BLaER1 treated with 17β-estradiol and CSF1 and Interleukin-3, amounts not matched to agents 10 nM and 100 nM (cell line): ENCODE results near the gene TPK1.

Source experiments
- H3K27ac ChIP-seq, 11 experiments: shearing (Covaris generic); formaldehyde crosslinking; 2 replicates each; pipeline ENCODE4 v1.8.1; 2022
- H3K27me3 ChIP-seq, 11 experiments: shearing (Covaris generic); formaldehyde crosslinking; 2 replicates each; pipeline ENCODE4 v1.8.1; 2022
- H3K36me3 ChIP-seq, 11 experiments: shearing (Covaris generic); formaldehyde crosslinking; 2 replicates each; pipeline ENCODE4 v1.8.1; 2022
- H3K4me1 ChIP-seq, 10 experiments: shearing (Covaris generic); formaldehyde crosslinking; 2 replicates each; pipeline ENCODE4 v1.8.1; 2022
- H3K4me2 ChIP-seq, 11 experiments: shearing (Covaris generic); formaldehyde crosslinking; 2 replicates each; pipeline ENCODE4 v1.8.1; 2022
- H3K4me3 ChIP-seq, 10 experiments: shearing (Covaris generic); formaldehyde crosslinking; 2 replicates each; pipeline ENCODE4 v1.8.1; 2022
- H3K9ac ChIP-seq, 11 experiments: shearing (Covaris generic); formaldehyde crosslinking; 2 replicates each; pipeline ENCODE4 v1.8.1; 2022
- H3K9me3 ChIP-seq, 11 experiments: shearing (Covaris generic); formaldehyde crosslinking; replicated peaks in 1 of 11; 2 replicates each; pipeline ENCODE4 v1.8.1; 2022
- H4K20me1 ChIP-seq, 11 experiments: shearing (Covaris generic); formaldehyde crosslinking; 2 replicates each; pipeline ENCODE4 v1.8.1; 2022
- Cebpa-rat ChIP-seq, 11 experiments: shearing (Covaris generic); IDR thresholded peaks; 2 replicates each; pipeline ENCODE4 v1.8.1; 2022

The TPK1 gene

DNA sequence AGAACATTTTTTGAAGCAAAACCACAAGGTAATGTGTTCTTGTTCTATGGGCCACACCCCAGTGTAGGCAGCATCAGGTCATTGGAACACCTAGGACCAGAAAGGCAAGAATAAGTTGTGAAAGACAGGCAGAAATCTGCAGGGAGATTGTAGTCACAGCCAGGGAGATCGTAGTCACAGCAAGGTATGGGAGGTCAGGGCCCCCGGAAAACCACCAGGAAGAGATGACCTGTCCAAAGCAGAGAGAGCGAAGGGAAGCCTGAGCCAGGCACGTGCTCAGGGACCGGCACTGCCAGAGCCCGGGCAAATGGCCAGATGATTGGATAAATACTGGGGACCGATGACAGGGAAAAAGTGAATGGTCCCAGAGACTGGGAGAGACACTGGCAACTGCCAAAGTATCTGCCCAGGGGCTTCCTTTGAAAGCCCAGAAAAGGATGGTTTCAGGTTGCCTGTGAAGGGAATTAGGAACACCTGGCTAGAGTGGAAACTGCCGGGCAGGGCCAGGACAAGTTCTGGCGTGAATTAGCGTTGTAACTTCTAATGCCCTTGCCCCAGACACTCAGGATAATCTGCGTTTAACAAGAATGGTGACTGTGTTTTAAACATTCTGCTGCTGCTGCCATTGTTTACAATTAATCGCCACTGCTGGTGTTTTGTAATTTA lies 428.5 kb downstream of the TPK1 start:
- Histone ChIP-seq H3K9ac (no peak overlapping the region), H3K4me2 (no peak overlapping the region), H3K4me1 (no peaks in the 10 kb centered on the region), H3K27me3 (no peaks in the 10 kb centered on the region), H3K9me3 (no peaks in the 10 kb centered on the region), H3K36me3 (no peaks in the 10 kb centered on the region), H3K4me3 (no peak overlapping the region), H4K20me1 (no peaks in the 10 kb centered on the region), H3K27ac (no peak overlapping the region)
- no peak for TF ChIP-seq Cebpa-rat (IDR thresholded peaks at IDR 0.05)

- H3K4me3 ChIP-seq = no peak overlapping the region
- no peak overlapping the region for H3K9ac ChIP-seq
- no peaks in the 10 kb centered on the region for H3K9me3 ChIP-seq
- H3K27ac ChIP-seq = no peak overlapping the region
- no peaks in the 10 kb centered on the region for H3K27me3 ChIP-seq
- TF ChIP-seq Cebpa-rat (IDR thresholded peaks at IDR 0.05) = no peak
- no peak overlapping the region for H3K4me2 ChIP-seq
- H3K4me1 ChIP-seq = peaks cover 0 to 8% (median 0%) of the 10 kb centered on the region in 10 experiments; a peak in 3 of 20 replicates
- H4K20me1 ChIP-seq = no peaks in the 10 kb centered on the region
- no peaks in the 10 kb centered on the region for H3K36me3 ChIP-seq
These were observed 430.9 kb downstream of the TPK1 start for GRCh38 chr7:144404946-144405345.

DNA sequence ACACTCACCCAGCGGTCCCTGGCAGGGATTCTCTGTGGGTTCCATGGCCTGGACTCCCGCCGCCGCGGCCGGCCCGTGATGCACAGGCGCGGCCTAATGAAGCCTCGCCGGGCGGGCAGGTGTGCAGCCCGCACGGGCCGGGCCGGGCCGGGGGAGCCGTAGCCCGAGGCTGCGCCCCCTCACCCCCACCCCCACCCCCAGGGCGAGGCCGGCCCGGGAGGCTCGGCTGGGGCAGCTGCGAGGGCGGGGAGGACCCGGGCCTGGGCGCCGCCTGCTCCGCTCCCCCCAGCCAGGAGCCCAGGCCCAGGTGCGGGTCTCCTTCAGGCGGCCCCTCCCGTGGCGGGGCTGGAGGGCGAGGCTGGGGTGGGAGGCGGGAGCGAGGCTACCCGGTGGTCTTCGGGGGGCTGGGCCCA lies 432.2 kb downstream of the TPK1 start, which contains the start of gene NOBOX:
Gene NOBOX (minus strand): TSS at position 45 of the 413 bp plus-strand sequence.
- Histone ChIP-seq H4K20me1 (no peaks in the 10 kb centered on the region), H3K4me2 (no peak within 1 kb of the TSS), H3K36me3 (no peaks in the 10 kb centered on the region), H3K9me3 (no peaks in the 10 kb centered on the region), H3K27ac (no peak within 1 kb of the TSS), H3K4me1 (peaks cover 0 to 8% (median 0%) of the 10 kb centered on the region in 10 experiments; a peak in 3 of 20 replicates), H3K27me3 (no peaks in the 10 kb centered on the region), H3K9ac (no peak within 1 kb of the TSS), H3K4me3 (no peak within 1 kb of the TSS)
- TF ChIP-seq Cebpa-rat (IDR thresholded peaks at IDR 0.05) = no peak

DNA sequence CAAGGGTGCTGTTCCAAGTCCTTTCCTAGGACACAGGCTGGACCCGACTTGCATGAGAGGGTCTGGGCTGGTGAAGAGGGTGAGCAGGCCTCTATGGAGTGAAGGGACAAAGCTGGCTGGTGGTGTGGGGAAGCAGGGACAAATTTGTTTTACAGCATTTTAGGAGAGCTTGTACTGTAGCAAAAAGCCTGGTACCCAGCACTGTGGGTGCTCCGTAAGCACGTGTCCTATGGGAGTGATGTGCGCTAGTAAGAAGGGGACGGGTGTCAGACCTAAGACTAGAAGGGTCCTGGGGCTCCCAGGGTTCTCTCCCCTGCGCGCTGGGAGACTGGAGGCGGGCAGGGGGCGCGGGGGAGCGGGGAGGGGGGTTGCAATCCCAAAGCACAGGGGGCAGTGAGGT lies 432.8 kb downstream of the TPK1 start:
- no peaks in the 10 kb centered on the region for H3K27me3 ChIP-seq
- H3K27ac ChIP-seq = no peak overlapping the region
- TF ChIP-seq Cebpa-rat (IDR thresholded peaks at IDR 0.05) = no peak
- H3K36me3 ChIP-seq = no peaks in the 10 kb centered on the region
- H3K9me3 ChIP-seq = no peaks in the 10 kb centered on the region
- no peaks in the 10 kb centered on the region for H4K20me1 ChIP-seq
- H3K4me2 ChIP-seq = no peak overlapping the region
- H3K4me3 ChIP-seq = no peak overlapping the region
- peaks cover 0 to 8% (median 0%) of the 10 kb centered on the region in 10 experiments; a peak in 3 of 20 replicates for H3K4me1 ChIP-seq
- no peak overlapping the region for H3K9ac ChIP-seq
